LHCN-M2 (cell line): ENCODE measurements around the gene ACOX3. TPM values are rescaled to one million over a fixed set of nuclear protein-coding genes. Genes with fewer than 3 reads are reported as not detected.
"Not testable (repeated sequence)": the region's sequence is repeated elsewhere in the genome, so short reads cannot be mapped to it uniquely, and the experiment has no call there.

ENCODE experiments used
- DNase-seq: peaks from one replicate; pipeline ENCODE4 v3.0.0-alpha.2; 2012; ENCODE audit warnings: low read depth
- polyA plus RNA-seq: library from polyadenylated mRNA; unstranded; fragments of >200 nt; gene quantifications from one replicate; pipeline ENCODE4 v1.2.1, GENCODE V29; 2012; ENCODE audit warnings: missing spikeins
- total RNA-seq: library from RNA; depleted of rRNA; stranded (reverse); fragments of >200 nt; gene quantifications from 2 replicates; pipeline ENCODE4 v1.2.3, GENCODE V29; 2014; rRNA removed

ACOX3 gene
- total RNA-seq, result 24.2 and 27.3 TPM in 2 replicates
- 15.9 TPM for polyA plus RNA-seq

DNA sequence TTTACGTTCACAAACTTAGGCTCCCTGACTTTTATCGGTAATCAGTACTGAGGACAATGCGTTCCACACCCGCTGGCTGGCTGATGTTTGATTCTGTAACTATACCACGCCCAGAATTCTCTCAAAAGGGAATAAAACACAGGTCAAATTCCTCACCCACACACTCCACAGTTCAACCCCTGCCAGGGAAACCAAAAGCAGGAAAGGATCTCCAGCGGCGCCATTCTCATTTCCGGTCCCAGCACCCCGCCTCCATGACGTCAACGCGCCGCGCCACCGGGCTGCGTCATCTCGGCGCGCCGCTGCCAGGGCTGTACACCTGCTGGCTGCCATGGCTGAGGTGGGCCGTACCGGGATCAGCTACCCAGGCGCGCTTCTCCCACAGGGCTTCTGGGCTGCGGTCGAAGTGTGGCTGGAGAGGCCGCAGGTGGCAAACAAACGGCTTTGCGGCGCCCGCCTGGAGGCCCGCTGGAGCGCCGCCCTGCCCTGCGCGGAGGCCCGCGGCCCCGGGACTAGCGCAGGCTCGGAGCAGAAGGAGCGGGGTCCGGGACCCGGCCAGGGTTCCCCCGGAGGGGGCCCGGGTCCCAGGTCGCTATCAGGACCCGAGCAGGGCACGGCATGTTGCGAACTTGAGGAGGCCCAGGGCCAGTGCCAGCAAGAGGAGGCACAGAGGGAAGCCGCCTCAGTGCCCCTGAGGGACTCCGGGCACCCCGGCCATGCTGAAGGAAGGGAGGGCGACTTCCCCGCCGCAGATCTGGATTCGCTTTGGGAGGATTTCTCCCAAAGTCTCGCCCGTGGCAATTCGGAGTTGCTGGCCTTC, at the start of gene ACOX3, which contains the start of gene TRMT44:
Gene ACOX3, minus strand, starts transcription at position 232 of the 820 bp plus-strand sequence. CDS start 24,202 bp downstream, outside the sequence.
Gene TRMT44, plus strand, starts transcription at position 286 of the 820 bp plus-strand sequence. Its CDS starts 46 bp downstream, at position 332.
- DNase-seq, result peak; percentile 88

DNA sequence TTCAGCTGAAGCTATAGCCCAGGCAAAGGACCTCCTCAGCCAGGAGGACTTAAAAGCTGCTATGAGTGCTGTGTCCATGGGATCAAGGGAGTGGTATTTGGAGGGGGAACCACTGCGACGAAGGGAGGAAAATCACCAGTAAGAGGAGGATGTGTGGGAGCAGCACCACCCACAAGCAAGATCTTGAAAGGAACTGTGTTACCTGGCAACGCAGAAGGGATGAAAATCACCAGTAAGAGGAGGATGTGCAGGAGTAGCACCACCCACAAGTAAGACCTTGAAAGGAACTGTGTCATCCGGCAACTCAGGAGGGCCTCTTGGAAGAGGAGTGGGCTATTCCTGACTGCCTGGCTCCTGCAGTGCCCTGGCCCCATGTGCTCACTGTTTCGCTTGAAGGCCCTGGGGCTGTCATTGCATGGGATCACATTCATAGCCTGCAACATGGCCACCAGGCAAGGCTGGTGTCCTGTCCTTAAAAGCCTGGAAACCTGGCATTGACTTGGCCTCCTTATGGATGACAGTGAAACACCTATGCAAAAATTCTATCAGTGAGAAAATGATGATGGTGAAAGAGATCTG, 48.4 kb upstream of the ACOX3 start:
- DNase-seq, result no peak

DNA sequence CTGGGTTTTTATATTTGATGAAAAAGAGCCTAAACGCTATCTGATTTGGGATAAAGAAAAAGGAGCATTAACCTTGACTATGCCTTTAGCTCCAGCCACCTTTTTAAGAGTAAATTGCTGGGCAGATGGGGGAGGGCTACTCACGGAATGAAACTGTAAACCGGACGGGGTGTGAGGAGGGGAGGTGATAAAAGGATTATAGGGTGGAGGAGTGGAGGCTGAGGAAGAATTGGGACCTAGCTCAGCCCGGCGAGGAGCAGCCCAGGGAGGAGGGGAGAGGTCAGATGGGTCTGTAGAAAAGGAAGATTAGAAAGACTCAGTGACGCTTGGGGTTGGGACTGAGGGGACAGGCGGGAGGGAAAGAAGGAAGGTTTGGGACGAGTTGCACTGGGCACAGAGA, 46.1 kb upstream of the ACOX3 start:
- DNase-seq, result not testable (repeated sequence)

DNA sequence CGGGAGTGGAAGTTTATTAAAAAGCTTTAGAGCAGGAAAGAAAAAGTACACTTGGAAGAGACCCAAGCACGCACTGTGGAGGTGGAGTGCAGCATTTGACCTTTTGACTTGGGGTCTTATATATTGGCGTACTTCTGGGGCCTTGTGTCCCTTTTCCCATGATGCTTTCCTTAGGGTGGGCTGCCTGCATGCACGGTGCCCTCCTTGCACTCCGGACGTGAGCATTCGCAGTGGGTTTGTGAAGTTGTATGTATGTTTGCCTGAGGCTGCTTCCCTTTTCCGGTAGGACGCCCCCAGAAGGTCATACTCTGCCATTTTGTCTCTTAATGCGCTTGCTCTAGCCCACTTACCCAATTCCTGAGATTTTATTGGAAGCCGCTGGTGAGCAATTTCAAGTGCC, 39.7 kb upstream of the ACOX3 start:
- DNase-seq, result no peak

DNA sequence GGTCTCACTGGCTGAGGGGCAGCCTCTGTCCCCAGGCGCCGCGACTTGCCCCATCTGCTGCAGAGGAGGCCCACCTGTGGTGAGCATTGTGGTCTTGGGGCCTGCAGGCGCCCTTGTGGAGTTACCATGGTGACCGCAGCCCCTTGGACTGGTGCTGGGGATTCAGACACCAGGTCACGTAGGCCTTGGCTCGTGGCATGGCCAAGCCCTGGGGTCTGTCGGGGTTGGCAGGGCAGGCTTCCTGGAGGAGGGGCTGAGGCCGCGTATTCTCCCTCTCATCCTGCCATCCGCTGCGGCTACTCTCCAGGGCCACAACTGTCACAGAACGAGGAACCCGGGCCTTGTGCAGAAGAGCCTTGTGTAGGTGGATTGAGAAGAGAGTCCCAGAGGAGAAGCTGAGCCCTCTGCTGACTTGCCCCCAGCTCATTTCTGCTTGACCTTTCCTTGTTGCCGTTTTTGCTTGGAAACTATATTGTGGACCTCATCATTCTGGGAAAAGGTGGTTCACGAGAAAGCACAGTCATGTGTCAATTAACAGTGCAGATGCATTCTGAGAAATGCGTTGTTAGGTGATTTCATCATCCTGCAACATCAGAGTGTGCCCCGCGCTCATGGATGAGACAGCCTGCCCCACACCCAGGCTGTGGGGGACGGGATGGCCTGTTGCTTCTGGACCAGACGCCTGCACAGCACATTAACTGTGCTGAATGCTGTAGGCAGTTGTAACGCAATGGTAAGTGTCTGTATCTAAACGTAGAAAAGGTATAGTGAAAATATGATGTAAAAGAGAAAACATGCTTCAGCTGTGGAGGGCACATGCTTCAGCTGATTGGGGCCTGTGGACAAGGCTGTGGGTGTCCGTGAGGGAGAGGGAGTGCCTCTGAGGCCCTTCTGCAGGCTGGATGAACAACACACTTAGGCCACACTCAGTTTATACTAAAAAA, 38.5 kb upstream of the ACOX3 start:
- DNase-seq, result no peak

DNA sequence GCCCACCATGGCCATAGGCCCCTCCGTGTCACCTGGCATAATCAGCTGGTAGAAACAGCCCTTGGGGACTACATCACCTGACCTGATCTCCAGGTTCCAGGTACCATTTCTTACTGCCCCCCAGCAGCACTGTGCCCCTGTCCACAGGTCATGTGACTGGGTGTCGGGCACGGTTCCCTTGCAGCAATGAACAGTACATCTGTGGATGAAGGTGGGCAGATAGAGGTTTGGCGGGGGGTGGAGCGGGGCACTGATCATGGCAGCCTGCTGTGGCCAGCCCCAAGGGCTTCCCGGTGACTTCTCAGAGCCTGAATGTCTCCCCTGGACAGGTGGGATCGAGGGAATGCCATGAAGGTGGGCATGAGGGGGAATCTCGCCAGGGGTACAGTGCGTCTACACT, 37.8 kb upstream of the ACOX3 start:
- DNase-seq, result no peak

DNA sequence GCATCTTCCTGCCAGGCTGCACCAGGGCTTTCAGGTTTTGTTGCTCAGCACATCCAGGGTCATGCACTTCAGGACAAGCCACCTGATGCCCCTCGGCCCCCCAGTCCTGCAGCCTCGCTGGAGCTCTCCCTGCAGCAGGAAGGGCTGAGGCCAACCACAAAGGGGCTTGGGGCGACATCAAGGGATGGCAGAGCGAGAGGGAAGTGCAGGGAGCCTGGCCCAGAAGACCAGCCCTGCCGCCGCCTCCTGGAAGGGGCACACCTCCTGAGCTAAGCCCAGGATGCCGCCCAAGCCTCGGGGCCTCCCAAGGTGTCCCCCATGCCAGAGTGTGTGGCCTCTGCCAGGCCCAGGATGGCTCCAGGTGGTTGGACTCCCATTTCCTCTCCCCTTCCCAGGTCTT, 37.2 kb upstream of the ACOX3 start:
- no peak for DNase-seq

DNA sequence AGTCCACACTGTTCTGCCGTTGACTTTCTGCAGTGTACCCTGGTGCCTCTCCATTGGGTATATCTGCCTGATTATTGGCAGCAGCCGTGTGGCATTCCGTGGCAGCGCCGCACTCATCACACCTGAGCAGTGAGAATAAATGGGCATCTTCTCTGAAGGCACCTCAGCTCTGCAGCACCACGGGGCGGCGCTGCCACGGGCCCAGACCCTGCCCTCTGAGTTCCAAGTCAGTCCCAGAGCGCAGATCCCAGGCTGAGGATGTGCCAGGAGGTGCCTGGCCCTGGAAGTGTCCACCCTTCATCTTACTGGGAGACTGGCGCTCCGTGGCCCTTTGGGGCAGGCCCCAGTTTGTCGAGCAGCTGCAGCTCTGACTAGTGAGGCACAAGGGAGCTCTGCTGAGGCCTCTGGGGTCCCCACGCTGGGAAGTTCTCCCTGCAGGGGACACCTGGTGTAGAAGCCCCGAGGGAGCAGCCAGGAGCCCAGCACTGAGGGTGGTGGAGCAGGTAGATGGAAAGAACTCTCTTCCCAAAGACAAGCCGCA, 36.6 kb upstream of the ACOX3 start:
- no peak for DNase-seq

DNA sequence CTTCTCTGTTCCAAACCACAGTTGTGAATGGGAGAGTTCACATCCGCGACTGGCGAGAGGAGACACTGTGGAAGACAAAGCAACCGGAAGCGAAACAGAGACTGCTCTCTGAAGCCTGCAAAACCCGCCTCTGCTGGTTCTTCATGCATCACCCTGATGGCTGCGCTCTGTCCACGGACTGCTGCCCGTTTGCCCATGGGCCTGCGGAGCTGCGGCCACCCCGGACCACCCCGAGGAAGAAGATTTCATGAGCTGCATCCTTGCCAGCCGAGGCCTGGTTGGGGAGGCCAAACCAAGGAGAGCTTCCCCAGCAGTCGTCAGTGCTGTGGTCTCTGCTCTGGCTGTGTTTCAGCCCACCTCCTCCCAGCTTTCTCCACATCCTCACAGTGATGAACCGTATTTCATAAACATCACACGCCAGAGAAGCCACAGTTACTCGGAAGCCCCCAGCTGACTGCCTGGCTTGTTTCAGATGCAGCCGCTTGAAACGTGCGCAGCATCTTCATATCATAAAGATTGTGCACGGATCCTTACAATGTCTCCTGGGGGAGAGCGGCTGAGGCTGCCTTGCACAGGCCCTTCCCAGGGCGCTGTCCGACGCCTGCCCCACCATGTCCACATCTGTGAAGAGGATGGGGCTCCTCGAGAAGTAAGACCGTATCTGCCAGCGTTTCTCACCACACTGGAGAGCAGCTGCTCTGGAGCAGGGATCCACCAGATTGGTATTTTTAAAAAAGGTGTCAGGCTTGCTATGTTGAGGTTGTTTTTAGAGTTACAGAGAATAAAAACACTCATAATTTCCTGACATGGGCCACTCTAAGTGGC, 35.4 kb upstream of the ACOX3 start:
- no peak for DNase-seq

DNA sequence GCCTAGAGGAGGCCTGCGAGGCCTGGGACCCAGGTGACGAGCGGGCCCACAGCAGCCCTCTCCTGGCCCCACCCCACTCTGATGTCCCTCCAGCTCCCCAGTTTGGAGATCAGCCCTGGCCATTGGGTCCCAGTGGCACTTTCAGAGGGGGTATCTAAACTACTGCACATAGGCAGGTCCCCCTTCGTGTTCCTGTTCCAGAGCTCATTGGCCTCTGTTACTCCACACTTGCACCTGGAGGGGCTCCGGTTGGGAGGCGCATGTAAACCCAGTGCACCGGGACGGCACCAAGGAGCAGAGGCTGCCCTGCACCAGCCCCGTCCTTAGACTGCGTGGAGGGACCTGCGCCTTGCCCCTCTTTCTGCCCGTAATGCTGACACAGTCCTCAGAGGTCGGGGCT, 34.3 kb upstream of the ACOX3 start:
- no peak for DNase-seq

DNA sequence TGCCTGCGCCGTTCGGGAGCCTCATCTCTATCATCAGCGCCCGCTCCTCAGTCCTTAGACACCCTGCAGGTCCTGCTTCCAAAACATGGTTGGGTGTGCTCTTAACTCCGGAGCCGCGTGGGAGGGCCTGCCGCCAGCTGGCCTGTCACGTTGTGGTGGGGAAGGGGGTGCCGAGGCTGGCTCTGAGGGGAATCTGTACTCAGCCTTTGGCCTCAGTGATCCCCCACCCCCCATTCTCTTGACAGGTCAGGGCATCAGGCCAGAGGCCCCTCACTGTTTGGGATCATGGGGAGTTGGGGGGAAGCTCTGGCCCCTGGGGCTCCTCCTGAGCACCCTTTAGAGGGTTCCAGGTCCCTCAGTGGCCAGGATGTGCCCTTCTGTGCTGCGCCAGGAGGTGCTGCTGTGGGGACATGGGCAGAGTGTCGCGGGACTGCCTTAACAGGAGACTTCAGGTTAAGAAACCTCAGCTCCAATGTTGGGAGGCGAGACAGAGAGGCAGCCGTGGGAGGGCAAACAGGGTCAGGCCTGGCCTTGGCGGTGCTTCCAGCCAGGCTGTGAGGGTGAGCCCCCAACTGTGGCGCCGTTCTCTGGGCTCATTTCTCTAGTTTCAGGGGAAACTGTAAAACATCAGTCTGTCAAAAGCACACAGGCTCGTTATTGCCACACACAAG, 33.5 kb upstream of the ACOX3 start:
- DNase-seq, result no peak

DNA sequence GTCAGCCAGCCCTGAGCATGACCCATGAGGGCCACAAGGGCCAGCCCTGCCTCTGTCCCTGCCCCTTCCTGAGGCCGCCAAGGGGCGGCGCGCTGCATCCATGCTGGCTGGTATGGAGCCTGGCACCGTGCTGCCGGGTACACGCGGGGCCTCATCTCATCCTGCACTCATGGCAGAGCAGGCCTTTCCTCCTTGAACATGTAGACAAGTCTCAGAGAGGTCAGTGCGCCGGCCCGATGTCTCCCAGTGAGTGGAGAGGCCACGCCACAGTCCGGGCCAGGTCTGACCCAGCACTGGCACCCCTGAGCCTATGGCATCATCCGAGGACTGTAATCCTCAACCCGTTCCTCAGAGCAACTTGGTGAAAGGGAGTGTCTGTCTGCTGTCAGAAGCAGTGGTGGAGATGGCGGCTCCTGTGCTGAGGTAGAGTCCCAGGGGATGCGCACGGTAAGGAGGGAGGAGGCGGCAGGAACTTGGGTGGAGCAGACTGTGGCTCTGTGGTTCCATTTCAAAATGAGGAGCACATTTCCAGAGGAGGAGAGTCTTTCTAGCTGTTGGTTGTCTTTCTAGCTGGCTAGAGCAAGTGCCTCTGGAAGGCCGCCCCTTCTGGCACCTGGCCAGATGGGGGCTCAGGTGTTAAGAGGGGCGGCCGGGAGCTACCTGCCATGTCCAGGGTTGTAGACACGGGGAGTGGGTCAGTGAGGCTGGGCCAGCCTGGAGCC, 32.8 kb upstream of the ACOX3 start:
- no peak for DNase-seq

DNA sequence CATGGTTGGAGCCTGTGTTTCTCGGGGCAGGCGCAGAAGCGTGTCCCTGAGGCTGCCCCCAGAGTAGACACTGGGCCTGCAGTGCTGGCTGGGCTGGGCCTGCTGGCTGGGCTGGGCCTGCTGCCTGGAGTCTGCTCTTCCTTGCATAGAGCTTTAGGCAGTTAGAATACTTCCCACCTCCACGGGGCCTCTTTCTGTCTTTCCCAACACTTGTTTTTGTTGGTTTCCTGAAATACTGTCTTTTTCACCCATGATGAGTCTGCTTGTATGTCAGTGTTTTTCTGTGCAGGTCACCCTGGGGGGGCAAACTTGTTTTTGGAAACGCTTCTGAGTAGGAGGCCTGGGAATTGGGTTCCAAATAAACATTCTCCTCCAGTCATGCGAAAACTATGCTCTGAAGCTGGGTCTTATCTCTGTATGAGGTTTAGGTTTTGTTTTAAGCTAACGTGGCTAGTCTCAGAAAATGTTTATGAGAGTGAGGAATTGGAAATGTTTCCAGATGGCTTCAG, 32.2 kb upstream of the ACOX3 start:
- peak; percentile 67 for DNase-seq

DNA sequence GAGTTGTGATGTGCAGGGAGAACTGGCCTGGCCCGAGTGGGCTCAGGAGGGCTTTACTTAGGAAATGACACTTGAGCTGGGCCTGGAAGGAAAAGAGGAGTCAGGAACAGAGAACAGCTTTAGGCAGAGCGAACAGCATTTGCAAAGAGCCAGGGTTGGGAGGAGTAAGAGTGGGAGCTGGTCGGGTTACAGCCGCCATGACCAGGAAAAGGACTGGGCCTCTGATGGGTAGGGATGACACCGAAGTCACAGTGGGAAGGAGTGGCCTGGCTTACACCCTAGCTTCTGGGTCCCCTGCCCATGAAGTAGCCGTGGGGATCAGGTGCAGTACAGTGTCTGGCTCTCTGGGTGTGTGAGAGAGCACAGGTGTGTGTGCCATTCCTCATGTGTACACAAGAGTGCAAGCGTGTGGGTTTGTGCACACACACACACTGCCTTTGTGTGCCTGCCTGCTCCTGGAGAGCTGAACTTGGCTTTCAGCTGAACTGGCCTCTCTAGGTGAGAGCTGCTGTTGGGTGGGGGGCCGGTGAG, 31.7 kb upstream of the ACOX3 start:
- no peak for DNase-seq

DNA sequence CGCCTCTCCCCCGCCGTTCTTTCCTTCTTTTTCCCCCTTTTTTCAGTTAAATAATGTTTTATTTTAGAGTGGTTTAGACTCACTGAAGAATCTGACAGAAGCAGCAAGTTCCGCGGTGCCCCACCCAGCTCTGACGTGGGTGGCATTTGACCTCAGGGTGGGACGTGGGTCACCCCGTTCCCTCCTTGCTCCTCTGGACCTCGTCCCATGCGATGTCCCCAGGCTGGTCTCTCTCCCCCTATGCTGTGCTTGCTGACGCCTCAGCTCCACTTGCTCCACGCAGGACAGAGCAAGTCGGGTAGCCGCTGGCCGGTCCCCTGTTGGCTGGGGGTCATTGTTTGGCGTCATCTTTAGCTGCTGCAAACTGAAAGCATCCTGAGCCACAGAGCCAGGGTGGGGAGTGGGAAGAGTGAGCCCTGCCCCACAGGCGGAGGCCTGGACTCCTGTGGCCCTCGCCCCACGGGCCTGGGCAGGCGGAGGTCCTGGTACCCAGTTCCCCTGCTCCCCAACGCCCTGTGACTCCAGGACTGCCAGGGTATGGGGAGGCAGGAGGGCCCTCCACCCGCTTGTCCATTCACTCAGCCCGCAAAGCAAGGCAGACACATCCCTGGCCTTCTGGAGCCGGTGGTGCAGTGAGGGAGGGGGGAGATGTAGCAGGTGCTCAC, 30.8 kb upstream of the ACOX3 start:
- no peak for DNase-seq

DNA sequence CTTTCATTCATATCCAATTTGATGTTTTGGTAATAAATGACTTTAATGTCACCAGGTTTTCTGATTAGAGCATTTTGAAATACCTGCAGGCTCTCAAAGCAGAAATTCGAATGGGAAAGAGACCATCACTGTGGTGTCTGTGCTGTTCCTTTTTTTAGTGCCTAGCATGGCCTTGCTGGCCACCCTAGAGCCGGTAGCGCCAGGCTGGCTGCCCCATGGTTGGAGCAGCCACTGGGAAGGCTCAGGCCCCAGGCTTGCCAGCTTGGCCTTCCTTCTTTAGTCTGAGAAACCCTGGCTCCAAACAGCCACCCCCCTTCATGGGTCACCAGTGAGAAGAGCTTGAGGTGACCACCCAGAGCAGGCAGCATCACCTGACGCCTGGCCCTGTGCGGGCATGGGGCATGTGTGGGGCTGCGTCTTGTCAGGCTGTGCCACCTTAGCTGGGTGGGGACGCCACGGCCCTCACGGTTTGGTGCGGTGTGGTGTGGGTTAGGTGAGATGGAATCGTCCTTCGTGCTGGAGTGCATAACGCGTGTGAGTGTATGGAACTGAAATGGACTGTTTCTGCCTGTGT, 30.0 kb upstream of the ACOX3 start:
- no peak for DNase-seq

DNA sequence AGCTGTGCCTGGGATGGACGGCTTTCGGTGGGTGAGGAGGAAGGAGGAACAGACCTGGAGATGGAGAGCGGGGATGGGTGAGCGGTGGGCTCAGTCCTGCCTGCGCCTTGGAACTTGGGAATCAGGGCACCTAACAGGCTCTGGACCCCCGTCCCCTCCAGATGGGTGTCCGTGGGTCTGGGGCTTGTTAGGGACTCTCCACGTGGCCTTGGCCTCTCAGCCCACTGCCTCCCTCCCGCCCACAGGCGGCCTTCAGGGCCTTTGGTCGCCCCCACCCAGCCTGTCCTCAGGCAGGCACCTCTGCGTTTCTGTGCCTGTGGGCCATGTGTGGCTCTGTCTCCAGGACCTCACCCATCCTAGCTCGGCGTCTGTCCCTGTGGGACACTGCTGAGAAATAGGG, 29.0 kb upstream of the ACOX3 start:
- DNase-seq, result no peak
